K562 (cell line): ENCODE results near the gene BMI1. TPM values are rescaled to one million over a fixed set of nuclear protein-coding genes. Genes with fewer than 3 reads are reported as not detected.

Experiments
- ETV5 ChIP-seq: sonication (generic); formaldehyde crosslinking; IDR thresholded peaks from 2 replicates; pipeline ENCODE4 v1.4.0; 2020; ENCODE audit warnings: low read depth, mild to moderate bottlenecking, missing genetic modification reagents
- KLF13 ChIP-seq: fragments of 450-650 bp; IDR thresholded peaks from 2 replicates; pipeline ENCODE4 v1.6.1; 2016; ENCODE audit warnings: missing genetic modification characterization, low read depth, mild to moderate bottlenecking, missing compliant biosample characterization, moderate library complexity, borderline replicate concordance
- MBD2 ChIP-seq: sonication (generic); IDR thresholded peaks from 2 replicates; pipeline ENCODE4 v1.6.1; 2016; ENCODE audit warnings: low read depth, borderline replicate concordance
- MCM2 ChIP-seq: fragments of 450-650 bp; IDR thresholded peaks from 2 replicates; pipeline ENCODE4 v1.6.1; 2017; ENCODE audit warnings: low read depth, mild to moderate bottlenecking
- MED1 ChIP-seq: sonication (generic); formaldehyde crosslinking; IDR thresholded peaks from 2 replicates; pipeline ENCODE4 v1.8.1; 2023; ENCODE audit warnings: missing genetic modification reagents, borderline replicate concordance
- NEUROD1 ChIP-seq: fragments of 150-350 bp; IDR thresholded peaks from 2 replicates; pipeline ENCODE4 v1.6.1; 2014; ENCODE audit warnings: borderline replicate concordance, low read length, low read depth; ENCODE audit not compliant: partially characterized antibody
- NUFIP1 ChIP-seq: fragments of 450-650 bp; IDR thresholded peaks from 2 replicates; pipeline ENCODE4 v1.6.1; 2018; ENCODE audit not compliant: partially characterized antibody
- PCBP2 ChIP-seq: fragments of 200-400 bp; formaldehyde crosslinking; IDR thresholded peaks from 2 replicates; pipeline ENCODE4 v1.6.1; 2018; ENCODE audit warnings: low read length, low read depth, mild to moderate bottlenecking, moderate library complexity; ENCODE audit not compliant: poor library complexity, severe bottlenecking
- POLR2AphosphoS2 ChIP-seq: IDR thresholded peaks from 2 replicates; pipeline ENCODE4 v1.6.1; 2012; ENCODE audit warnings: low read length, improper control_type of control experiment
- SRSF7 ChIP-seq: fragments of 200-400 bp; formaldehyde crosslinking; optimal IDR thresholded peaks from 2 replicates; pipeline ENCODE3; 2017; ENCODE audit warnings: mild to moderate bottlenecking, low read depth, low read length
- TAF1 ChIP-seq: IDR thresholded peaks from 2 replicates; pipeline ENCODE4 v1.6.1; 2011; ENCODE audit warnings: mild to moderate bottlenecking, low read length, moderate library complexity; ENCODE audit not compliant: insufficient read depth, control insufficient read depth, severe bottlenecking; ENCODE audit errors: extremely low read depth
- ZBTB17 ChIP-seq: fragments of 450-650 bp; formaldehyde crosslinking; IDR thresholded peaks from 2 replicates; pipeline ENCODE4 v1.4.0; 2020; ENCODE audit warnings: mild to moderate bottlenecking
- ZFP1 ChIP-seq: fragments of 450-650 bp; formaldehyde crosslinking; IDR thresholded peaks from 2 replicates; pipeline ENCODE4 v1.4.0; 2020; ENCODE audit warnings: mild to moderate bottlenecking, mixed read lengths
- ZNF174 ChIP-seq: fragments of 250-450 bp; sonication (Bioruptor Pico); IDR thresholded peaks from 2 replicates; pipeline ENCODE4 v1.4.0; 2020; ENCODE audit warnings: mild to moderate bottlenecking
- polyA plus RNA-seq, 8 experiments: library from polyadenylated mRNA; depleted of rRNA in 4 of 8; stranded (reverse) in 5 of 8; unstranded in 3 of 8; fragments of >200 nt; fragmentation: Nextera tagmentation in 2 of 8; fragmentation: Illumina TruSeq in 1 of 8; extraction: Ambion mirVana in 2 of 8; extraction: Trizol in 1 of 8; gene quantifications; 2 replicates each; pipeline versions ENCODE4 v1.2.1 to v1.2.3, GENCODE V29; 2011 to 2014; ENCODE audit warnings: inconsistent platforms in 1 of 8, missing spikeins in 1 of 8
- total RNA-seq, 7 experiments: library from RNA; depleted of rRNA in 6 of 7; stranded (reverse); fragments of >200 nt in 6 of 7; fragmentation: Illumina TruSeq in 2 of 7; extraction: Trizol in 2 of 7; gene quantifications; 2 replicates each; pipeline versions ENCODE4 v1.2.1 to v1.2.3, GENCODE V29; 2011 to 2021; ENCODE audit warnings: low replicate concordance in 1 of 7
- TF ChIP-seq, protein P1 (sequence below), 2 experiments: fragments of 450-650 bp; IDR thresholded peaks; 2 replicates each; pipeline ENCODE4 v1.6.1; 2016; ENCODE audit warnings: mild to moderate bottlenecking in 2 of 2, borderline replicate concordance in 1 of 2, low read depth in 1 of 2, moderate library complexity in 1 of 2
- TF ChIP-seq, protein P2 (sequence below), 2 experiments: IDR thresholded peaks in 1 of 2; conservative IDR thresholded peaks in 1 of 2; 2 replicates each; pipeline ENCODE4 v1.6.1; 2016; ENCODE audit warnings: low read depth in 2 of 2, mild to moderate bottlenecking in 1 of 2, missing compliant biosample characterization in 1 of 2, missing genetic modification characterization in 1 of 2, moderate library complexity in 1 of 2

Gene BMI1
- total and polyA plus RNA-seq, 9 of the 15 experiments (the other 6 are each of a cell fraction or from before 2014, with no cell fraction given): 21.4 to 103 (median 70.8) TPM

DNA sequence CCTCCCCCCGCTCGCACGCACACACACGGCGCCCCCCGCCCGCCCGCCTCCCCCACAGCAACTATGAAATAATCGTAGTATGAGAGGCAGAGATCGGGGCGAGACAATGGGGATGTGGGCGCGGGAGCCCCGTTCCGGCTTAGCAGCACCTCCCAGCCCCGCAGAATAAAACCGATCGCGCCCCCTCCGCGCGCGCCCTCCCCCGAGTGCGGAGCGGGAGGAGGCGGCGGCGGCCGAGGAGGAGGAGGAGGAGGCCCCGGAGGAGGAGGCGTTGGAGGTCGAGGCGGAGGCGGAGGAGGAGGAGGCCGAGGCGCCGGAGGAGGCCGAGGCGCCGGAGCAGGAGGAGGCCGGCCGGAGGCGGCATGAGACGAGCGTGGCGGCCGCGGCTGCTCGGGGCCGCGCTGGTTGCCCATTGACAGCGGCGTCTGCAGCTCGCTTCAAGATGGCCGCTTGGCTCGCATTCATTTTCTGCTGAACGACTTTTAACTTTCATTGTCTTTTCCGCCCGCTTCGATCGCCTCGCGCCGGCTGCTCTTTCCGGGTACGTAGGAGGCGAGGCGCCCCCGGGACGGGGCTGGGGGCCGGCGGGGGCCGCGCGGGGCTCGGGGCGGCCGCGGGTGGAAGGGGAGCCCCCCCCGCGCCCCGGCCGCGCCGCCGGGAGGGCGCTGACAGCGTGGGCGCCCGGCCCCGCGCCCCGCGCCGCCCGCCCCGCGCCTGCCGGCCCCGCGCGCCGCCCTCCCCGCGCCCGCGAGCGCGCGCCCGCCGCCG is 441 bp downstream of the BMI1 start (continued):
- TF ChIP-seq MCM2 (no peak), ZFP1 (CRISPR knock-in tag) (no peak), MED1 (CRISPR knock-in tag) (no peak), NUFIP1 (no peak), ZBTB17 (peak; percentile 59), ZNF174 (CRISPR knock-in tag) (no peak), SRSF7 (peak; percentile 90), TAF1 (peak; percentile 65), MBD2 (peak; percentile 52; the same call in 1 of the 2 replicates), POLR2AphosphoS2 (peak; percentile 54; the same call in 1 of the 2 replicates), KLF13 (no peak), ETV5 (CRISPR knock-in tag) (no peak), PCBP2 (peak; percentile 51), NEUROD1 (no peak)
- TF ChIP-seq, protein P1, sequence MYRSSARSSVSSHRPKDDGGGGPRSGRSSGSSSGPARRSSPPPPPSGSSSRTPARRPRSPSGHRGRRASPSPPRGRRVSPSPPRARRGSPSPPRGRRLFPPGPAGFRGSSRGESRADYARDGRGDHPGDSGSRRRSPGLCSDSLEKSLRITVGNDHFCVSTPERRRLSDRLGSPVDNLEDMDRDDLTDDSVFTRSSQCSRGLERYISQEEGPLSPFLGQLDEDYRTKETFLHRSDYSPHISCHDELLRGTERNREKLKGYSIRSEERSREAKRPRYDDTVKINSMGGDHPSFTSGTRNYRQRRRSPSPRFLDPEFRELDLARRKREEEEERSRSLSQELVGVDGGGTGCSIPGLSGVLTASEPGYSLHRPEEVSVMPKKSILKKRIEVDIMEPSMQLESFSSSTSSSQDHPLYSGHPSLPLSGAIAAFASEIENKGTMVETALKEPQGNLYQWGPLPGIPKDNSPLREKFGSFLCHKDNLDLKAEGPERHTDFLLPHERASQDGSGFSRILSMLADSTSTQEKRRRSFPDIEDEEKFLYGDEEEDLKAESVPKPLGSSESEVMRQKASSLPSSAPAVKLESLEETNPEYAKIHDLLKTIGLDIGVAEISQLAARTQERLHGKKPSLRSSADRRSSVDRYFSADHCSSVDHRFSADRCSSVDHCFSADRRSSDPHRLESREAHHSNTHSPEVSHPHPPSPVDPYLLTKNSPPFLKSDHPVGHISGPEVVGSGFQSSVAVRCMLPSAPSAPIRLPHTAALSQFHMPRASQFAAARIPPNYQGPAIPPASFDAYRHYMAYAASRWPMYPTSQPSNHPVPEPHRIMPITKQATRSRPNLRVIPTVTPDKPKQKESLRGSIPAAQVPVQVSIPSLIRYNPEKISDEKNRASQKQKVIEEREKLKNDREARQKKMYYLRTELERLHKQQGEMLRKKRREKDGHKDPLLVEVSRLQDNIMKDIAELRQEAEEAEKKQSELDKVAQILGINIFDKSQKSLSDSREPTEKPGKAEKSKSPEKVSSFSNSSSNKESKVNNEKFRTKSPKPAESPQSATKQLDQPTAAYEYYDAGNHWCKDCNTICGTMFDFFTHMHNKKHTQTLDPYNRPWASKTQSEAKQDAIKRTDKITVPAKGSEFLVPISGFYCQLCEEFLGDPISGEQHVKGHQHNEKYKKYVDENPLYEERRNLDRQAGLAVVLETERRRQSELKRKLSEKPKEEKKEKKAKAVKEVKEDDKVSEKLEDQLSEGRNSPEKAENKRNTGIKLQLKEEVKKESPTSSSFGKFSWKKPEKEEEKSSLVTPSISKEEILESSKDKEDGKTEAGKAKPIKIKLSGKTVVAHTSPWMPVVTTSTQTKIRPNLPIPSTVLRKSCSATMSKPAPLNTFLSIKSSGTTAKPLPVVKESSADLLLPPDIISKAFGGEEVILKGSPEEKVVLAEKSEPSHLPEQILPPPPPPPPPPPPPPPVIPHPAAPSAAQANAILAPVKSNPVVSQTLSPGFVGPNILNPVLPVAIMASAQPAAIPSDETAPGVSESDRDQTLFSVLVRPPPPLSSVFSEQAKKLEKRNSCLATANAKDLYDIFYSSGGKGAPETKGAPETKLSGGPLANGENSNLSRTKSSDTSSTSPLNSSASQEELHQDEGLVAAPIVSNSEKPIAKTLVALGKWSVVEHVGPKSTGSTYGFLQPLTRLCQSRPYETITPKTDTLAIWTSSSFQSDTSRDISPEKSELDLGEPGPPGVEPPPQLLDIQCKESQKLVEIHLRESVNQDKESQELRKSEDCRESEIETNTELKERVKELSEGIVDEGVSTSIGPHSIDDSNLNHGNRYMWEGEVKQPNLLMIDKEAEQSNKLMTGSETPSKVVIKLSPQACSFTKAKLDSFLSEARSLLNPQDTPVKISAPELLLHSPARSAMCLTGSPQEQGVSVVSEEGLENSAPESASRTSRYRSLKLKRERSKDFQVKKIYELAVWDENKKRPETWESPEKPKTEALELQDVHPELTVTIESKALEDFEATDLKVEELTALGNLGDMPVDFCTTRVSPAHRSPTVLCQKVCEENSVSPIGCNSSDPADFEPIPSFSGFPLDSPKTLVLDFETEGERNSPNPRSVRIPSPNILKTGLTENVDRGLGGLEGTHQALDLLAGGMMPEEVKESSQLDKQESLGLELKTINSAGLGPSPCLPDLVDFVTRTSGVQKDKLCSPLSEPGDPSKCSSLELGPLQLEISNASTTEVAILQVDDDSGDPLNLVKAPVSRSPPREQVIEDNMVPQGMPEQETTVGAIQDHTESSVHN (IDR thresholded peaks at IDR 0.05; ENCODE audit: borderline replicate concordance in 1 of 2, low read depth in 1 of 2): no peak
- TF ChIP-seq, protein P2, sequence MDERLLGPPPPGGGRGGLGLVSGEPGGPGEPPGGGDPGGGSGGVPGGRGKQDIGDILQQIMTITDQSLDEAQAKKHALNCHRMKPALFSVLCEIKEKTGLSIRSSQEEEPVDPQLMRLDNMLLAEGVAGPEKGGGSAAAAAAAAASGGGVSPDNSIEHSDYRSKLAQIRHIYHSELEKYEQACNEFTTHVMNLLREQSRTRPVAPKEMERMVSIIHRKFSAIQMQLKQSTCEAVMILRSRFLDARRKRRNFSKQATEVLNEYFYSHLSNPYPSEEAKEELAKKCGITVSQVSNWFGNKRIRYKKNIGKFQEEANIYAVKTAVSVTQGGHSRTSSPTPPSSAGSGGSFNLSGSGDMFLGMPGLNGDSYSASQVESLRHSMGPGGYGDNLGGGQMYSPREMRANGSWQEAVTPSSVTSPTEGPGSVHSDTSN (CRISPR knock-in tag; IDR thresholded peaks at IDR 0.05; ENCODE audit: low read depth): no peak
- TF ChIP-seq, protein P2 (tag; conservative IDR thresholded peaks at IDR 0.05; ENCODE audit: low read depth): no peak
